Keratinocyte (primary cell): Measurements from ENCODE around the gene CELF2. TPM values are rescaled to one million over a fixed set of nuclear protein-coding genes. Genes with fewer than 3 reads are reported as not detected.

Experiments used
- DNase-seq: peaks from one replicate; pipeline ENCODE4 v3.0.0-alpha.2; 2011; ENCODE audit warnings: low read depth, missing footprints, low spot score
- FAIRE-seq: peaks from 2 replicates; lab custom pipeline; 2011; peaks lifted over from hg19 to GRCh38; lab: Jason Lieb, UNC
- H2AFZ ChIP-seq: 2 replicates; pipeline ENCODE4 v1.6.0; 2012; ENCODE audit warnings: low read length, control low read depth, inconsistent platforms; ENCODE audit not compliant: control insufficient read depth
- H3K27ac ChIP-seq: 2 replicates; pipeline ENCODE4 v1.5.1; 2011; ENCODE audit warnings: low read length; ENCODE audit not compliant: control insufficient read depth, insufficient read depth
- H3K27me3 ChIP-seq: 3 replicates; pipeline ENCODE4 v1.6.0; 2011; ENCODE audit warnings: low read length; ENCODE audit not compliant: control insufficient read depth, insufficient read depth; ENCODE audit errors: extremely low read depth
- H3K36me3 ChIP-seq, 2 experiments: 2 replicates in 1 of 2; 3 replicates in 1 of 2; pipeline ENCODE4 v1.5.1; 2011; ENCODE audit warnings: low read length in 2 of 2, mild to moderate bottlenecking in 1 of 2; ENCODE audit not compliant: control insufficient read depth in 2 of 2, insufficient read depth in 2 of 2; ENCODE audit errors: extremely low read depth in 1 of 2
- H3K4me1 ChIP-seq: 3 replicates; pipeline ENCODE4 v1.5.1; 2011; ENCODE audit warnings: low read length; ENCODE audit not compliant: control insufficient read depth, insufficient read depth; ENCODE audit errors: extremely low read depth
- H3K4me2 ChIP-seq: 3 replicates; pipeline ENCODE4 v1.6.0; 2011; ENCODE audit warnings: low read depth, low read length; ENCODE audit not compliant: control insufficient read depth, insufficient read depth; ENCODE audit errors: extremely low read depth
- H3K4me3 ChIP-seq, 3 experiments: fragments of 200-600 bp in 1 of 3; sonication (generic) in 1 of 3; 2 replicates in 2 of 3; 3 replicates in 1 of 3; pipeline ENCODE4 v1.5.1; 2011 to 2016; ENCODE audit warnings: low read length in 3 of 3, mild to moderate bottlenecking in 3 of 3, control low read depth in 2 of 3, inconsistent platforms in 1 of 3, low read depth in 1 of 3, mixed read lengths in 1 of 3, mixed run types in 1 of 3, moderate library complexity in 1 of 3; ENCODE audit not compliant: control insufficient read depth in 2 of 3, insufficient read depth in 2 of 3; ENCODE audit errors: extremely low read depth in 1 of 3
- H3K79me2 ChIP-seq: 2 replicates; pipeline ENCODE4 v1.6.0; 2012; ENCODE audit warnings: low read length; ENCODE audit not compliant: control insufficient read depth, insufficient read depth
- H3K9ac ChIP-seq: 3 replicates; pipeline ENCODE4 v1.6.0; 2011; ENCODE audit warnings: low read length; ENCODE audit not compliant: control insufficient read depth, insufficient read depth; ENCODE audit errors: extremely low read depth
- H3K9me1 ChIP-seq: 3 replicates; pipeline ENCODE4 v1.6.0; 2011; ENCODE audit warnings: low read length; ENCODE audit not compliant: control insufficient read depth, insufficient read depth; ENCODE audit errors: extremely low read depth
- H3K9me3 ChIP-seq: 2 replicates; pipeline ENCODE4 v1.5.1; 2012; ENCODE audit warnings: low read depth, low read length; ENCODE audit not compliant: control insufficient read depth
- H4K20me1 ChIP-seq: 3 replicates; pipeline ENCODE4 v1.6.0; 2011; ENCODE audit warnings: low read length; ENCODE audit not compliant: control insufficient read depth, insufficient read depth; ENCODE audit errors: extremely low read depth
- CTCF ChIP-seq, 3 experiments: IDR thresholded peaks in 1 of 3; conservative IDR thresholded peaks in 1 of 3; optimal IDR thresholded peaks in 1 of 3; 2 replicates in 2 of 3; 3 replicates in 1 of 3; pipeline versions ENCODE3 to v1.5.1; 2011; ENCODE audit warnings: low read length in 3 of 3, mild to moderate bottlenecking in 3 of 3, moderate library complexity in 2 of 3, control low read depth in 1 of 3, inconsistent platforms in 1 of 3; ENCODE audit not compliant: insufficient read depth in 2 of 3; ENCODE audit errors: extremely low read depth in 1 of 3
- EZH2 ChIP-seq: IDR thresholded peaks from one replicate; pipeline ENCODE4 v1.6.1; 2012; ENCODE audit warnings: inconsistent platforms, mild to moderate bottlenecking, low read length, moderate library complexity
- dilution Hi-C: fragments of 300-500 bp; cut with MboI; formaldehyde crosslinking; loops from one replicate; pipeline ENCODE4 v1.7.0; 2020; ENCODE audit warnings: low sequenced_read_pairs; ENCODE audit not compliant: extremely low pct_ligation_motif_present
- polyA plus RNA-seq, 5 experiments: library from polyadenylated mRNA; depleted of rRNA in 3 of 5; stranded (reverse) in 3 of 5; stranded (forward) in 1 of 5; unstranded in 1 of 5; fragments of >200 nt; gene quantifications; 1 replicate in 1 of 5; 2 replicates in 3 of 5; 3 replicates in 1 of 5; pipeline versions ENCODE4 v1.2.1 to v1.2.3, GENCODE V29; 2011 to 2012; ENCODE audit warnings: missing spikeins in 2 of 5, low read depth in 1 of 5, low replicate concordance in 1 of 5

The CELF2 gene
- polyA plus RNA-seq, 1 donor (not counting 4 experiments of a cell fraction or from before 2014, with no cell fraction given) = 9.8 TPM

GRCh38 chr10:11293332-11293731, 275.7 kb downstream of the CELF2 start:
- dilution Hi-C loops = no loop called here
- H4K20me1 ChIP-seq = no peaks in the 10 kb centered on the region
- H2AFZ ChIP-seq = no peak overlapping the region
- no peak for FAIRE-seq
- H3K27me3 ChIP-seq = no peaks in the 10 kb centered on the region
- H3K9me1 ChIP-seq = no peaks in the 10 kb centered on the region
- no peak overlapping the region for H3K4me3 ChIP-seq
- H3K36me3 ChIP-seq = peaks cover 0 to 2% of the 10 kb centered on the region in 2 experiments
- H3K9ac ChIP-seq = no peak overlapping the region
- H3K4me1 ChIP-seq = no peaks in the 10 kb centered on the region
- no peak for DNase-seq
- TF ChIP-seq CTCF (optimal IDR thresholded peaks at IDR 0.05 in 1 of 3, IDR thresholded peaks at IDR 0.05 in 1 of 3, conservative IDR thresholded peaks at IDR 0.05 in 1 of 3; ENCODE audit: extremely low read depth in 1 of 3, insufficient read depth in 2 of 3, low read length in 3 of 3) (no peak), EZH2 (no peak)
- no peak overlapping the region for H3K27ac ChIP-seq
- no peaks in the 10 kb centered on the region for H3K79me2 ChIP-seq
- no peak overlapping the region for H3K4me2 ChIP-seq
- H3K9me3 ChIP-seq = no peaks in the 10 kb centered on the region

- no peaks in the 10 kb centered on the region for H4K20me1 ChIP-seq
- no peaks in the 10 kb centered on the region for H3K9me3 ChIP-seq
- no peaks in the 10 kb centered on the region for H3K79me2 ChIP-seq
- H3K27me3 ChIP-seq = no peaks in the 10 kb centered on the region
- no peak overlapping the region for H3K27ac ChIP-seq
- DNase-seq (no peak), FAIRE-seq (no peak)
- H3K9ac ChIP-seq = no peak overlapping the region
- H3K4me3 ChIP-seq = no peak overlapping the region
- TF ChIP-seq CTCF (optimal IDR thresholded peaks at IDR 0.05 in 1 of 3, IDR thresholded peaks at IDR 0.05 in 1 of 3, conservative IDR thresholded peaks at IDR 0.05 in 1 of 3; ENCODE audit: extremely low read depth in 1 of 3, insufficient read depth in 2 of 3, low read length in 3 of 3) = no peak
- no peak for TF ChIP-seq EZH2
- no peak overlapping the region for H3K4me2 ChIP-seq
- no peak overlapping the region for H2AFZ ChIP-seq
- dilution Hi-C loops = no loop called here
- no peaks in the 10 kb centered on the region for H3K4me1 ChIP-seq
- peaks cover 0 to 2% of the 10 kb centered on the region in 2 experiments for H3K36me3 ChIP-seq
- no peaks in the 10 kb centered on the region for H3K9me1 ChIP-seq
Observed at GRCh38 chr10:11294831-11295450, 277.3 kb downstream of the CELF2 start.
